ENCODE results near the gene PAXX.

- no peak for TF ChIP-seq FOXM1 (IDR thresholded peaks at IDR 0.05; ENCODE audit: borderline replicate concordance)
- TF ChIP-seq FOXK2 (IDR thresholded peaks at IDR 0.05): no peak
- TF ChIP-seq BHLHE40 (IDR thresholded peaks at IDR 0.05; ENCODE audit: borderline replicate concordance): no peak
- no peak for TF ChIP-seq FOXA1 (IDR thresholded peaks at IDR 0.05)
- TF ChIP-seq ZNF384 (IDR thresholded peaks at IDR 0.05): no peak
- no peak for TF ChIP-seq ELF4 (IDR thresholded peaks at IDR 0.05)
- TF ChIP-seq L3MBTL2 (conservative IDR thresholded peaks at IDR 0.05): no peak
- no peak for TF ChIP-seq TARDBP (IDR thresholded peaks at IDR 0.05)
- TF ChIP-seq SUZ12 (IDR thresholded peaks at IDR 0.05): no peak
- no peak for TF ChIP-seq SP1 (IDR thresholded peaks at IDR 0.05)
- no peak for TF ChIP-seq NFRKB (IDR thresholded peaks at IDR 0.05)
- TF ChIP-seq PKNOX1 (IDR thresholded peaks at IDR 0.05): no peak
- no peak for TF ChIP-seq LEF1 (IDR thresholded peaks at IDR 0.05; ENCODE audit: borderline replicate concordance)
- no peak for TF ChIP-seq HDGF (IDR thresholded peaks at IDR 0.05; ENCODE audit: borderline replicate concordance)
These were observed 38.6 kb downstream of the PAXX start for GRCh38 chr9:137030538-137031527.
